ENCODE measurements around the gene TMTC2.
"Not testable (repeated sequence)": the region's sequence is repeated elsewhere in the genome, so short reads cannot be mapped to it uniquely, and the experiment has no call there.

The TMTC2 gene

GRCh38 chr12:83082690-83083276 lies 396.1 kb downstream of the TMTC2 start:
- no peak for DNase-seq (ENCODE audit: low spot score)

DNA sequence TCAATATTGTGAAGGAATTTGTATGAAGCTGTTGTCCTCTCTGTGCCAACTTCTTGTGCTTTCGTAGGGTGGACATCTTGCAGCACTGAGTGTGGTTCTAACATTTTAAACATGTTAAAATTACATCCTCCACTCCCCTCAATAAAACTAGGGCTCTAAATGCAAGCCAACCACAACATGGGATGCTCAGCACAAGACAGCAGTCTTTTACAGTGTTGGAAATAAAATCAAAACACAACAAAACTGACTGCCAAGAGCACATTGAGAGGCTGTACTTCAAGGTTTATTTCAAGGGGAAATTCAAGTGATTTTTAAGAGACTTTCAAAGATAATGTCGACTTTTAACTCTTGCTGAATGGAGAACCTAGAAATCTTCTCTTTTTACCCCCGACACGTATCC lies 396.9 kb downstream of the TMTC2 start:
- DNase-seq (ENCODE audit: low spot score): no peak

GRCh38 chr12:83084516-83085234 lies 398.0 kb downstream of the TMTC2 start:
- no peak for DNase-seq (ENCODE audit: low spot score)

DNA sequence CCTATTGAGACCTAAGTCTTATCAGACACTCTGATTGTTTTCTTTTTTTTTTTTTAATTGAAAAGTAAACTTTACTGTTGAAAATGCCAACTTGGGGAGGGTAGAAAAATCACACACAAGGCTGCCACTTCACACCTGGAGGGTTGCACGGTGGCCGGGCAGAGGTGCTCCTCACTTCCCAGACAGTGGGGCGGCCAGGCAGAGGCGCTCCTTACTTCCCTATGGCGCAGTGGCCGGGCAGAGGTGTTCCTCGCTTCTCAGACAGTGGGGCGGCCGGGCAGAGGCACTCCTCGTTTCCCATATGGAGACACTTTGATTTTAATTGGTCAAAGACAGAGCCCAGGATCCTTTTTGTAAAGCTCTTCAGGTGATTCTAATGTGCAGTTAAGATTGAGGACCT lies 399.3 kb downstream of the TMTC2 start:
- DNase-seq (ENCODE audit: low spot score): no peak

DNA sequence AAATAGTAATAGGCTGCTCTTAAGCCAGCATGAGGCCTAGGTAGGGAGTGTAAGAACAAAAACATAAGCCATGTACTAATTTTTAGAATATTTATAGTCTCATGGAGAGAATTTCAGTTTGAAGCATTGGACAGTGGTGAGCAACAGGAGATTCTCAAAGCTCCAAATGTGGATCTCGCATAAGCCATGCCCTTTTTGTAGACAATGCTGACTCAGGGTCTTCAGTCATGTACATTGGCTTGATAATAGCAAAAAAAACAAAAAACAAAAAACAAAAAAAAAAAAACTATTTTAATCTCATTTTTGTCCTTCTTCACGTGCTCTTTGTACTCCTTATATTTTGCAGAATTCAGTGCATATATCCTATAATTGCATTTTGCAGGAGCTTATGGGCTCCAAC lies 402.9 kb downstream of the TMTC2 start:
- no peak for DNase-seq (ENCODE audit: low spot score)

GRCh38 chr12:83092129-83092528 lies 405.4 kb downstream of the TMTC2 start:
- no peak for DNase-seq (ENCODE audit: low spot score)

DNA sequence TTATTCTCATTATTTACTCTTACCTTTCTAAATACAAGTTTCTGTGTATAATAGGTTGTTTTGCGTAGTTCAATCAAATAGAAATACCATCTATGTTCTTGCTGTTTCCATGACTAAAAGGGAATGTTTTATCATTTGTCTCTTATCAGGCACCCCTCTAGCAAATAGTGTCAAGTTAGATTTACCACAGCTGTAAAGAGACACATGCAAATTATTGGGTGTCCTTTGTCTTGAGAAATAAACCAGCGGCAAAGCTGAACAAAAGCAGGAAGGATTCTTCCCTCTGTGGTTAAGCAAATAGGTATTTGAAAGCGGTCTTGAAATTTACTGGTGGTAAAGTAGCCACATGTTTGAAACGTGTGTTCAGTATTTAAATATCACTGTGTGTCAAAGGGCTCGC lies 405.9 kb downstream of the TMTC2 start:
- DNase-seq (ENCODE audit: low spot score): no peak

GRCh38 chr12:83093426-83093825 lies 406.7 kb downstream of the TMTC2 start:
- DNase-seq (ENCODE audit: low spot score): no peak

- DNase-seq (ENCODE audit: low spot score): no peak
Measured at GRCh38 chr12:83097643-83098342, 411.1 kb downstream of the TMTC2 start.

DNA sequence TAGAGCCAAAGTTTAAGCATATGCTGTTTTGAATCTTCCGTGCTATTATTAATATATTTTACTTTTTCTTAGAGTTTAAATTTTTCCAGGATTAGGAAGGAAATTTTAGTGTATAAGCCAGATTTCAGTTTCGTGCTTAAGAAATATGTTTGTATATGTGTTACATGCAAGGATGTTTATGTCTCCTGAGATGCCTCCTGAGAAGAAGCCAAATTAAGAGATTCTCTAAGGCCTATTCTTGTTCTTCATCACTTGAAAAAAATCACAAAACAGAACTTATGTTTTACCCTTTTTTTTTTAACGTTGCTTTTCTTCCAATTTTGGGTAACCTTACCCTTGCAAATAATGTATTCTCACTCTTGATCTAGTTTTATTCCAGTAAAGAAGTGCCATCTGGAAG lies 412.7 kb downstream of the TMTC2 start:
- no peak for DNase-seq (ENCODE audit: low spot score)

- DNase-seq (ENCODE audit: low spot score): peak; percentile 7
Measured at GRCh38 chr12:83102499-83102898, 415.8 kb downstream of the TMTC2 start.

GRCh38 chr12:83106873-83107272 lies 420.2 kb downstream of the TMTC2 start:
- no peak for DNase-seq (ENCODE audit: low spot score)

DNA sequence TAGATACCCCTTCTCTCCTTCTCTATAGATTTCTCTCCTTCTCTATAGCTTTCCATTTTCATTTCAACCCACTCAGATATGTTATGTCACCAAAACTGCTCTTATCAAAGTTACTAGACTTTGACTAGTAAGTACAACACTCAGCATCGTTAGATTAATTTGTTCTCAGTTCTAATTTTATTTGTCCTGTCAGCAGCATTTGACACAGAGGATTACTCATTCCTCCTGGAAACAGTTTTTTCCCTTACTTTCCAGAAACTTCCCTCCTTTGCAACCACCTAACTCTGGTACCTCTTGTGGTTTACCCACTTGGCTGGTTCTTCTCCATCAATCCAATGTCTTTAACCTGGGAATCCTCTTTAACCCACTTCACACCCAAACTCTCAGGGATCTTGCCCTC lies 423.7 kb downstream of the TMTC2 start:
- DNase-seq (ENCODE audit: low spot score): no peak

GRCh38 chr12:83113945-83114344 lies 427.2 kb downstream of the TMTC2 start:
- DNase-seq (ENCODE audit: low spot score): no peak

GRCh38 chr12:83114966-83115365 lies 428.3 kb downstream of the TMTC2 start:
- DNase-seq (ENCODE audit: low spot score): no peak

- DNase-seq (ENCODE audit: low spot score): not testable (repeated sequence)
Measured at GRCh38 chr12:83117926-83118325, 431.2 kb downstream of the TMTC2 start.

DNA sequence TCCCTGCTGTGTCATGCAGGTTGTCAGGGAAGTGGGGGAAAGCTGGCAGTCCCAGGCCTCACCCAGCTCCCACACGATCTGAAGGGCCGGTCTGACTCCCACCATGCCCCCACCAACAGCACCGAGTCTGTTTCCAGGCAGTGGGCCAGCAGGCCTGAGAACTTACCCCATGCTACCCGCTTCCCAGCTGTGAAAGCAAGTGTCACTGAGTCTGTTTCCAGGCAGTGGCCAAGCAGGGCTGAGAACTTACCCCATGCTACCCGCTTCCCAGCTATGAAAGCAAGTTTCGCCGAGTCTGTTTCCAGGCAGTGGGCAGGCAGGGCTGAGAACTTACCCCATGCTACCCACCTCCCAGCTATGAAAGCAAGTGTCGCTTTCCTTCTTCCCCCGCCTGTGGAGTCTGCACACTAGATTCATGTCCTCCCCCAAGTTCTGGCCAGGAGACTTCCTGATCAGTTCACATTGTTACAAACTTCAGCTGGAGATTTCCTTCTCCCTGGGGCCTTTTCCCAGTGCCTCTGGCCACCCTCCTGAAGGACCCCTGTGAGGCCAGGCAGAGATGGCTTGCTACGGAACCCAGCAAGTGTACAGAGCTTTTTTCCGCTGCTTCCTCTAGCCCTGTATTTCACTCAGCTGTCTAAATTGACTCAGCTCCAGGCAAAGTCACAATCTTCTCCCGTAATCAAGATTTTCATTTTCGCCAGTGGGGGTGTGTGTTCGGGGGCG lies 435.4 kb downstream of the TMTC2 start:
- DNase-seq (ENCODE audit: low spot score): no peak

DNA sequence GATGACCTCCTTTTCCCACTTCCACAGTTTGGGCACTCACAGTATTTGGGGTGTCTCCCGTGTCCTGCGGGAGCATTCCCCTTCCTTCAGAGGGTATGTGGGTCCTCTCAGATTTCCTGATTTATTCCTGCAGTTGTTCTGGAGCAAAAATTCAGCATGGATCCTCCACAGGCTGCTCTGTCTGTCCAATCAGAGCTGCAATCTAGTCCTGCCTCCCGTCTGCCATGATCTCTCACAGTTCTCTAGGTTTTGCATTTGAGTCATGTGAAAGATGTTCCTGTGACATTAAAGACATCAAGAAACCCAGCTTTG lies 435.9 kb downstream of the TMTC2 start:
- DNase-seq (ENCODE audit: low spot score): no peak

DNA sequence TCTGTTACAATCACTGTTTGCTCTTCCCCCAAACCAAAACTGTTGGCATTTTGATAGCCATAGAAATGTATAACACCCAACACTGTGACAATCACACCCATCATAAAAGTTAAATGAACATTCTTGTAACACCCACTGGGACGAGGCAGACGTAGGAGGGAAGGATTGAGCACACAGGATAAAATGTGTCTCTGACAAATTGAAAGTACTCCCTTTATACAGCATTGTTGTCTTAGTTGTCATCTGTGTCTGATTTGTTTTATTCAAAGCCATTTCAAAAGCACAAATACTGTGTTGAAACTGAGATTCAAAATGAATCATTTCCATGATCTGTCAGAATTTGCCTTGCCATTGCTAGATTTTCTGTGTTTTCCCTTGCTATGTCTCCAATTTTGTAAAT lies 436.3 kb downstream of the TMTC2 start:
- no peak for DNase-seq (ENCODE audit: low spot score)

DNA sequence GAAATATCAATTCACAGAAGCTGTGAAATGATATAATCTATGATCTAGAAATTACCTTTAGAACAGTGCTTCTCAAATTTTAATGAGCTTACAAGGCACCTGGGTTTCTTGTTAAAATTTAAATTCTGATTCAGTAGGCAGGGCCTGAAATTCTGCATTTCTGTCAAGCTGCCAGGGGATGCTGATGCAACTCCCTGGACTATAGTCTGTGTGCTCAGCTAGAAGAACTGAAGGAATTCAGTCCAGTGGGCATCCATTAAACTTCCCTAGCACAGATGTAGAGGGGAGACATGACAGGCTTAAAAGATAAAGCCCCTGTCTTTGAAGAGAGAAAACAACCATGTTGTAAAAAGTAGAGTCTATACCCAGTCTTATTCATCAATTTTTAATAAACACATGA lies 441.8 kb downstream of the TMTC2 start:
- no peak for DNase-seq (ENCODE audit: low spot score)

GRCh38 chr12:83130178-83130577 lies 443.5 kb downstream of the TMTC2 start:
- DNase-seq (ENCODE audit: low spot score): no peak

- DNase-seq (ENCODE audit: low spot score): no peak
Measured at GRCh38 chr12:83132360-83132759, 445.7 kb downstream of the TMTC2 start.

DNA sequence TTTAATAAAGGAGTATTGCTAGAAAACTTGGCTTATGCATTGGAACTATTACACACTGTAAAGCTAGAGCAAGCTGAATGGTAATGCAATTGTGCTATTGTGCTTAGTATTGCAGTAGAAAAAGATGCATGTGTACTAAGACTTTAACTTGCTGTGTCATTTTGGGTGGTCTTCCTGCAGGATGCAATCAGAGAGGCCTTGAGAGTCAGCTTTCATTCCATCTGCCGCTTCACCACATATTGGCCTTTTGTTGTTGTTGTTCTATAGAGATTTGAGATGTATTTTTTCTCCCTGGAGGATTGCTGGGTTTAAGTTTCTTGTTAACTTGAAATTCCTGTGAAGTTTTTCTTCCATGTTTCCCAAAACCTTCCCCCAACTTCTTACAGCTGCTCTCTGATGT lies 449.7 kb downstream of the TMTC2 start:
- DNase-seq (ENCODE audit: low spot score): no peak

Measured in HuH-7.5 (cell line).